Measurements from ENCODE around the gene ALDH1L2. TPM values are rescaled to one million over a fixed set of nuclear protein-coding genes. Genes with fewer than 3 reads are reported as not detected.

Gene ALDH1L2
- total and polyA plus RNA-seq, 9 of the 15 experiments (the other 6 are each of a cell fraction or from before 2014, with no cell fraction given) = 1.1 to 9.9 (median 3.8) TPM

DNA sequence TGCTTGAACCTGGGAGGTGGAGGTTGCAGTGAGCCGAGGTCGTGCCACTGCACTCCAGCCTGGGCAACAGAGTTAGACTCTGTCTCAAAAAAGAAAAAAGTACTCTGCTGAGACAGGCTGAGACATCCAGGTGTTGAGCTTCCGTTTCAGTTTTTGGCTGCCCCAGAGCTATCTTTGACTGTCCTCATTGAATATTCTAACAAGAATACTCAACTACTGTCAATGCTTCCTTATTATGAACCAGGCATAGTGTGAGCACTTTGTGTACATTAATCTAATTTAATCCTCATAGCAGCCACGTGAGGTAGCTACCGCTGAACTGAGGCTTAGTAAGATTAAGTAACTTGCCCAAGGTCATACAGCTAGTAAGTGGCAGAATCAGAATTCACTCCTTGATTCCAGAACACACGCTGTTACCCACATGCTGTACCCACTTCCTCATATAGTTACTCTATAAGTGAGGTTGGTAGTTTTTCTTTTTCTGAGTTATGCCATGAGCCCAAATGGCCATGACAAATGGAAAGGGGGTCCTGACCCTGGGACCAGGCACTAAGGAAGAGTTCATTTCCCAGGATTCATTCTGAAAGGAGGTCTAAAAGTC is 11.3 kb downstream of the ALDH1L2 start:
- in situ Hi-C loops (cut with MboI) = loop anchor here (25.0 kb wide), 1 partner anchor 861 kb away; the partner anchor contains the start of gene TXNRD1
- H3K4me1 ChIP-seq (replicated peaks in 1 of 2; ENCODE audit: control insufficient read depth in 2 of 2, insufficient read depth in 2 of 2, low read length in 2 of 2) = no peaks in the 10 kb centered on the region
- H3K27ac ChIP-seq (ENCODE audit: extremely low read depth, low read depth, low read length) = no peak overlapping the region
- intact Hi-C loops (cut with micrococcal nuclease) = no loop called here
- FAIRE-seq (no peak), ATAC-seq (no peak), DNase-seq (ENCODE audit: extremely low read depth in 1 of 4, low spot score in 3 of 4) (no peak)
- no peak overlapping the region for H2AFZ ChIP-seq (ENCODE audit: low read depth, low read length)
- H3K4me3 ChIP-seq = no peak overlapping the region
- CTCF ChIA-PET (ENCODE audit: low intra/inter-chr PET ratio) = no interaction called here
- POLR2A ChIA-PET = interaction anchor here (1.1 to 2.2 kb wide), 5 partner anchors 9 to 35 kb away, joined by 3 to 6 read pairs (median 4); no protein-coding TSS in a partner anchor
- H3K4me2 ChIP-seq (ENCODE audit: insufficient read depth, low read length) = no peak overlapping the region
- H3K9me3 ChIP-seq (replicated peaks; ENCODE audit: control insufficient read depth, insufficient read depth, low read depth, low read length) = no peaks in the 10 kb centered on the region
- H3K36me3 ChIP-seq (ENCODE audit: control insufficient read depth, insufficient read depth, low read length) = no peaks in the 10 kb centered on the region; the same call in 1 of the 3 replicates
- 50% methylated on average over 4 of the region's 6 CpGs for WGBS (ENCODE audit: insufficient coverage, low coverage, missing lambda C conversion rate)
- BruUV-seq (replicated peaks) = no TSS peak
- H3K79me2 ChIP-seq (ENCODE audit: control insufficient read depth, insufficient read depth, low read length) = no peaks in the 10 kb centered on the region
- no peak overlapping the region for H3K9ac ChIP-seq (ENCODE audit: insufficient read depth in 1 of 2, low read depth in 2 of 2, low read length in 2 of 2)
- H3K9me1 ChIP-seq (ENCODE audit: control insufficient read depth, insufficient read depth, low read length) = no peaks in the 10 kb centered on the region
- no peaks in the 10 kb centered on the region for H4K20me1 ChIP-seq (replicated peaks; ENCODE audit: control insufficient read depth, insufficient read depth, low read length)
- H3K27me3 ChIP-seq (ENCODE audit: control insufficient read depth in 2 of 2, insufficient read depth in 2 of 2, low read length in 2 of 2) = no peaks in the 10 kb centered on the region
- TF ChIP-seq, protein P1, sequence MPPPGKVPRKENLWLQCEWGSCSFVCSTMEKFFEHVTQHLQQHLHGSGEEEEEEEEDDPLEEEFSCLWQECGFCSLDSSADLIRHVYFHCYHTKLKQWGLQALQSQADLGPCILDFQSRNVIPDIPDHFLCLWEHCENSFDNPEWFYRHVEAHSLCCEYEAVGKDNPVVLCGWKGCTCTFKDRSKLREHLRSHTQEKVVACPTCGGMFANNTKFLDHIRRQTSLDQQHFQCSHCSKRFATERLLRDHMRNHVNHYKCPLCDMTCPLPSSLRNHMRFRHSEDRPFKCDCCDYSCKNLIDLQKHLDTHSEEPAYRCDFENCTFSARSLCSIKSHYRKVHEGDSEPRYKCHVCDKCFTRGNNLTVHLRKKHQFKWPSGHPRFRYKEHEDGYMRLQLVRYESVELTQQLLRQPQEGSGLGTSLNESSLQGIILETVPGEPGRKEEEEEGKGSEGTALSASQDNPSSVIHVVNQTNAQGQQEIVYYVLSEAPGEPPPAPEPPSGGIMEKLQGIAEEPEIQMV (tag; conservative IDR thresholded peaks at IDR 0.05; ENCODE audit: low read depth) = no peak
- no peak for TF ChIP-seq ZNF699 (CRISPR knock-in tag; IDR thresholded peaks at IDR 0.05; ENCODE audit: insufficient replicate concordance)
- no peak for TF ChIP-seq CCNT2 (IDR thresholded peaks at IDR 0.05; ENCODE audit: borderline replicate concordance, extremely low read depth, insufficient read length, low read depth, low read length)
- TF ChIP-seq SAFB2 (IDR thresholded peaks at IDR 0.05; ENCODE audit: borderline replicate concordance, low read depth, low read length, severe bottlenecking) = no peak
- no peak for TF ChIP-seq SNRNP70 (optimal IDR thresholded peaks at IDR 0.05; ENCODE audit: low read depth, low read length)
- TF ChIP-seq, protein P2, sequence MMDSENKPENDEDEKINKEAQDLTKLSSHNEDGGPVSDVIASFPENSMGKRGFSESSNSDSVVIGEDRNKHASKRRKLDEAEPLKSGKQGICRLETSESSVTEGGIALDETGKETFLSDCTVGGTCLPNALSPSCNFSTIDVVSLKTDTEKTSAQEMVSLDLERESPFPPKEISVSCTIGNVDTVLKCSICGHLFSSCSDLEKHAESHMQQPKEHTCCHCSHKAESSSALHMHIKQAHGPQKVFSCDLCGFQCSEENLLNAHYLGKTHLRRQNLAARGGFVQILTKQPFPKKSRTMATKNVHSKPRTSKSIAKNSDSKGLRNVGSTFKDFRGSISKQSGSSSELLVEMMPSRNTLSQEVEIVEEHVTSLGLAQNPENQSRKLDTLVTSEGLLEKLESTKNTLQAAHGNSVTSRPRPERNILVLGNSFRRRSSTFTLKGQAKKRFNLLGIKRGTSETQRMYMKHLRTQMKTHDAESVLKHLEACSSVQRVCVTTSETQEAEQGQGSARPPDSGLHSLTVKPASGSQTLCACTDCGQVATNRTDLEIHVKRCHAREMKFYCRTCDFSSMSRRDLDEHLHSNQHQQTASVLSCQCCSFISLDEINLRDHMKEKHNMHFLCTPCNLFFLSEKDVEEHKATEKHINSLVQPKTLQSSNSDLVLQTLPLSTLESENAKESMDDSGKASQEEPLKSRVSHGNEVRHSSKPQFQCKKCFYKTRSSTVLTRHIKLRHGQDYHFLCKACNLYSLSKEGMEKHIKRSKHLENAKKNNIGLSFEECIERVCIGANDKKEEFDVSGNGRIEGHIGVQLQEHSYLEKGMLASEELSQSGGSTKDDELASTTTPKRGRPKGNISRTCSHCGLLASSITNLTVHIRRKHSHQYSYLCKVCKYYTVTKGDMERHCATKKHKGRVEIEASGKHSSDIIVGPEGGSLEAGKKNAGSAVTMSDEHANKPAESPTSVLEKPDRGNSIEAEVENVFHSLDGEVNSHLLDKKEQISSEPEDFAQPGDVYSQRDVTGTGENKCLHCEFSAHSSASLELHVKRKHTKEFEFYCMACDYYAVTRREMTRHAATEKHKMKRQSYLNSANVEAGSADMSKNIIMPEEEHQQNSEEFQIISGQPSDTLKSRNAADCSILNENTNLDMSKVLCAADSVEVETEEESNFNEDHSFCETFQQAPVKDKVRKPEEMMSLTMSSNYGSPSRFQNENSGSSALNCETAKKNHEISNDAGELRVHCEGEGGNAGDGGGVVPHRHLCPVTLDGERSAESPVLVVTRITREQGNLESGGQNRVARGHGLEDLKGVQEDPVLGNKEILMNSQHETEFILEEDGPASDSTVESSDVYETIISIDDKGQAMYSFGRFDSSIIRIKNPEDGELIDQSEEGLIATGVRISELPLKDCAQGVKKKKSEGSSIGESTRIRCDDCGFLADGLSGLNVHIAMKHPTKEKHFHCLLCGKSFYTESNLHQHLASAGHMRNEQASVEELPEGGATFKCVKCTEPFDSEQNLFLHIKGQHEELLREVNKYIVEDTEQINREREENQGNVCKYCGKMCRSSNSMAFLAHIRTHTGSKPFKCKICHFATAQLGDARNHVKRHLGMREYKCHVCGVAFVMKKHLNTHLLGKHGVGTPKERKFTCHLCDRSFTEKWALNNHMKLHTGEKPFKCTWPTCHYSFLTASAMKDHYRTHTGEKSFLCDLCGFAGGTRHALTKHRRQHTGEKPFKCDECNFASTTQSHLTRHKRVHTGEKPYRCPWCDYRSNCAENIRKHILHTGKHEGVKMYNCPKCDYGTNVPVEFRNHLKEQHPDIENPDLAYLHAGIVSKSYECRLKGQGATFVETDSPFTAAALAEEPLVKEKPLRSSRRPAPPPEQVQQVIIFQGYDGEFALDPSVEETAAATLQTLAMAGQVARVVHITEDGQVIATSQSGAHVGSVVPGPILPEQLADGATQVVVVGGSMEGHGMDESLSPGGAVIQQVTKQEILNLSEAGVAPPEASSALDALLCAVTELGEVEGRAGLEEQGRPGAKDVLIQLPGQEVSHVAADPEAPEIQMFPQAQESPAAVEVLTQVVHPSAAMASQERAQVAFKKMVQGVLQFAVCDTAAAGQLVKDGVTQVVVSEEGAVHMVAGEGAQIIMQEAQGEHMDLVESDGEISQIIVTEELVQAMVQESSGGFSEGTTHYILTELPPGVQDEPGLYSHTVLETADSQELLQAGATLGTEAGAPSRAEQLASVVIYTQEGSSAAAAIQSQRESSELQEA (IDR thresholded peaks at IDR 0.05; ENCODE audit: low read depth) = no peak
- no peak for TF ChIP-seq HDAC3 (IDR thresholded peaks at IDR 0.05; ENCODE audit: borderline replicate concordance, partially characterized antibody)
- no peak for TF ChIP-seq HCFC1 (IDR thresholded peaks at IDR 0.05; ENCODE audit: low read depth, low read length)

Data from K562 (cell line).